ENCODE results near the gene ALDOA. TPM values are rescaled to one million over a fixed set of nuclear protein-coding genes. Genes with fewer than 3 reads are reported as not detected.

ALDOA gene
- total and polyA plus RNA-seq, 9 of the 15 experiments (the other 6 are each of a cell fraction or from before 2014, with no cell fraction given) = 311 to 2,224 (median 1,293) TPM

DNA sequence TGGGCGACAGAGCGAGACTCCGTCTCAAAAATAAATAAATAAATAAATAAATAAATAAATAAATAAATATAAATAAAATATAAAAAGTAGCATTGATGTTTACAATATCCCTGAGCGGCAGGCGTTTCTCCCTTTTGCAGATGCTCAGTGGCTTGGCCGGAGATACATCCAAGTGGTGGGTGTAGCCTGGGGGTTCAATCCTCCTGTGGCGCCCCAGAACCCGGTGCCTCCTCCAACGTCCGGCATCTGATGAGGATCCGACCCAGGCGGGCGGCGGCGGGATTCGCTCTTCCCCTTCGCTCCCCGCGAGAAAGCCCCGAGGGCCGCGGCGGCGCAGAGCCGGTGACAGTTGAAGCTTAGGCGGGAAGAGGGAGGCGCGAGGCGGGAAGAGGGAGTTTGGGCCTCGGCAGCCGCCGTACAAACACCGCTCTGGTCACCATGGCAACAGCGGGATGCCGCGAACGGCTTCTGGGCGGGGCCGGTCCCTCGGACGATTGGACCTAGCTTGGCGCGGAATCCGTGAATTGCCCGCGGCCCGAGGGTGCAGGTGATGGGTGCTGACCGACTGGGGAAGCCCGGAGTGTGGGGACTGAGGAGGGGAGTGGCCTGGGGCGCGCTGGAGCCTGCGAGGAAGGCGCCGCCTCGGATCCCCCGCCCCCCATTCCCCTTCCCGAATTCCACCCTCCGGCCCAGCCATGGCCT lies 12.7 kb upstream of the ALDOA start:
- Histone ChIP-seq H3K4me1 (replicated peaks in 1 of 2; ENCODE audit: control insufficient read depth in 2 of 2, insufficient read depth in 2 of 2, low read length in 2 of 2) (peaks cover 19 to 32% of the 10 kb centered on the region in 2 experiments), H3K36me3 (ENCODE audit: control insufficient read depth, insufficient read depth, low read length) (0 out of 3 replicates have a peak, but pooled peaks cover 5% of the 10 kb centered on the region), H4K20me1 (replicated peaks; ENCODE audit: control insufficient read depth, insufficient read depth, low read length) (peaks cover 4% of the 10 kb centered on the region; the same call in 1 of the 2 replicates), H3K79me2 (ENCODE audit: control insufficient read depth, insufficient read depth, low read length) (peaks cover 14% of the 10 kb centered on the region; the same call in 2 of the 3 replicates), H3K9me3 (replicated peaks; ENCODE audit: control insufficient read depth, insufficient read depth, low read depth, low read length) (no peaks in the 10 kb centered on the region), H3K27ac (ENCODE audit: extremely low read depth, low read depth, low read length) (peak overlapping the region; percentile 87), H3K9me1 (ENCODE audit: control insufficient read depth, insufficient read depth, low read length) (no peaks in the 10 kb centered on the region), H3K9ac (ENCODE audit: insufficient read depth in 1 of 2, low read depth in 2 of 2, low read length in 2 of 2) (peak overlapping the region; percentile 60 to 87), H3K4me2 (ENCODE audit: insufficient read depth, low read length) (peak overlapping the region; percentile 83), H2AFZ (ENCODE audit: low read depth, low read length) (peak overlapping the region; percentile 95), H3K4me3 (peak overlapping the region; percentile 56), H3K27me3 (ENCODE audit: control insufficient read depth in 2 of 2, insufficient read depth in 2 of 2, low read length in 2 of 2) (no peaks in the 10 kb centered on the region)
- peak; percentile 84 for ATAC-seq
- intact Hi-C loops (cut with micrococcal nuclease) = no loop called here
- DNase-seq (ENCODE audit: extremely low read depth in 1 of 4, low spot score in 3 of 4) = peak; percentile 95 to 97 (median 96)
- BruUV-seq (replicated peaks) = no TSS peak
- WGBS (ENCODE audit: insufficient coverage, low coverage, missing lambda C conversion rate) = 6% methylated on average over 36 of the region's 58 CpGs
- ChIA-PET POLR2A (interaction anchor here (0.6 to 1.5 kb wide), 10 partner anchors 12 to 255 kb away, joined by 3 to 13 read pairs (median 3); partner anchors contain the start of genes ALDOA, CORO1A and PPP4C), CTCF (ENCODE audit: low intra/inter-chr PET ratio) (no interaction called here)
- in situ Hi-C loops (cut with MboI) = no loop called here
- FAIRE-seq = peak; percentile 90
- TF ChIP-seq NR2C2 (CRISPR knock-in tag; IDR thresholded peaks at IDR 0.05) (peak; percentile 49; the same call in 1 of the 2 replicates), NR2C2 (tag; IDR thresholded peaks at IDR 0.05) (no peak), BDP1 (IDR thresholded peaks at IDR 0.05; ENCODE audit: insufficient read depth, insufficient read length) (no peak), FOXM1 (IDR thresholded peaks at IDR 0.05; ENCODE audit: low read depth) (0 out of 2 replicates have a peak, but pooled peaks have one; percentile 54), FOXM1 (CRISPR knock-in tag; IDR thresholded peaks at IDR 0.05; ENCODE audit: low read depth) (peak; percentile 94), NCOR1 (IDR thresholded peaks at IDR 0.05) (no peak; the same call in 1 of the 2 replicates), MED1 (CRISPR knock-in tag; IDR thresholded peaks at IDR 0.05; ENCODE audit: borderline replicate concordance) (no peak), HDAC2 (IDR thresholded peaks at IDR 0.05) (peak; percentile 59; the same call in 1 of the 2 replicates), NCOA2 (IDR thresholded peaks at IDR 0.05; ENCODE audit: partially characterized antibody in 2 of 2) (no peak), MAFK (IDR thresholded peaks at IDR 0.05; ENCODE audit: low read length) (no peak), PHB2 (IDR thresholded peaks at IDR 0.05; ENCODE audit: low read depth) (no peak), ZNF778 (CRISPR knock-in tag; IDR thresholded peaks at IDR 0.05) (no peak), OTX1 (CRISPR knock-in tag; IDR thresholded peaks at IDR 0.05) (no peak), MIER1 (IDR thresholded peaks at IDR 0.05; ENCODE audit: low read depth) (no peak; the same call in 1 of the 2 replicates), HIVEP1 (CRISPR knock-in tag; IDR thresholded peaks at IDR 0.05) (no peak), CREB1 (IDR thresholded peaks at IDR 0.05) (peak; percentile 49; the same call in 1 of the 2 replicates), CREB1 (CRISPR knock-in tag; IDR thresholded peaks at IDR 0.05) (peak; percentile 71), ETS2 (tag; IDR thresholded peaks at IDR 0.05; ENCODE audit: borderline replicate concordance, poor library complexity, severe bottlenecking) (no peak), ZEB2 (IDR thresholded peaks at IDR 0.05) (no peak), ZKSCAN3 (CRISPR knock-in tag; IDR thresholded peaks at IDR 0.05) (no peak), ZFP36 (IDR thresholded peaks at IDR 0.05; ENCODE audit: low read depth, low read length, partially characterized antibody) (no peak), CBX1 (IDR thresholded peaks at IDR 0.05; ENCODE audit: low read depth) (peak; percentile 74; the same call in 1 of the 2 replicates)
- TF ChIP-seq, protein P1, sequence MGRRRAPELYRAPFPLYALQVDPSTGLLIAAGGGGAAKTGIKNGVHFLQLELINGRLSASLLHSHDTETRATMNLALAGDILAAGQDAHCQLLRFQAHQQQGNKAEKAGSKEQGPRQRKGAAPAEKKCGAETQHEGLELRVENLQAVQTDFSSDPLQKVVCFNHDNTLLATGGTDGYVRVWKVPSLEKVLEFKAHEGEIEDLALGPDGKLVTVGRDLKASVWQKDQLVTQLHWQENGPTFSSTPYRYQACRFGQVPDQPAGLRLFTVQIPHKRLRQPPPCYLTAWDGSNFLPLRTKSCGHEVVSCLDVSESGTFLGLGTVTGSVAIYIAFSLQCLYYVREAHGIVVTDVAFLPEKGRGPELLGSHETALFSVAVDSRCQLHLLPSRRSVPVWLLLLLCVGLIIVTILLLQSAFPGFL (CRISPR knock-in tag; IDR thresholded peaks at IDR 0.05) = no peak
- TF ChIP-seq, protein P2, sequence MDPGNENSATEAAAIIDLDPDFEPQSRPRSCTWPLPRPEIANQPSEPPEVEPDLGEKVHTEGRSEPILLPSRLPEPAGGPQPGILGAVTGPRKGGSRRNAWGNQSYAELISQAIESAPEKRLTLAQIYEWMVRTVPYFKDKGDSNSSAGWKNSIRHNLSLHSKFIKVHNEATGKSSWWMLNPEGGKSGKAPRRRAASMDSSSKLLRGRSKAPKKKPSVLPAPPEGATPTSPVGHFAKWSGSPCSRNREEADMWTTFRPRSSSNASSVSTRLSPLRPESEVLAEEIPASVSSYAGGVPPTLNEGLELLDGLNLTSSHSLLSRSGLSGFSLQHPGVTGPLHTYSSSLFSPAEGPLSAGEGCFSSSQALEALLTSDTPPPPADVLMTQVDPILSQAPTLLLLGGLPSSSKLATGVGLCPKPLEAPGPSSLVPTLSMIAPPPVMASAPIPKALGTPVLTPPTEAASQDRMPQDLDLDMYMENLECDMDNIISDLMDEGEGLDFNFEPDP (CRISPR knock-in tag; IDR thresholded peaks at IDR 0.05) = no peak

Data from K562 (cell line).